Measurements from ENCODE around the gene TPPP. TPM values are rescaled to one million over a fixed set of nuclear protein-coding genes. Genes with fewer than 3 reads are reported as not detected.

The TPPP gene
- polyA plus RNA-seq, 1 experiment: 0.05 TPM

DNA sequence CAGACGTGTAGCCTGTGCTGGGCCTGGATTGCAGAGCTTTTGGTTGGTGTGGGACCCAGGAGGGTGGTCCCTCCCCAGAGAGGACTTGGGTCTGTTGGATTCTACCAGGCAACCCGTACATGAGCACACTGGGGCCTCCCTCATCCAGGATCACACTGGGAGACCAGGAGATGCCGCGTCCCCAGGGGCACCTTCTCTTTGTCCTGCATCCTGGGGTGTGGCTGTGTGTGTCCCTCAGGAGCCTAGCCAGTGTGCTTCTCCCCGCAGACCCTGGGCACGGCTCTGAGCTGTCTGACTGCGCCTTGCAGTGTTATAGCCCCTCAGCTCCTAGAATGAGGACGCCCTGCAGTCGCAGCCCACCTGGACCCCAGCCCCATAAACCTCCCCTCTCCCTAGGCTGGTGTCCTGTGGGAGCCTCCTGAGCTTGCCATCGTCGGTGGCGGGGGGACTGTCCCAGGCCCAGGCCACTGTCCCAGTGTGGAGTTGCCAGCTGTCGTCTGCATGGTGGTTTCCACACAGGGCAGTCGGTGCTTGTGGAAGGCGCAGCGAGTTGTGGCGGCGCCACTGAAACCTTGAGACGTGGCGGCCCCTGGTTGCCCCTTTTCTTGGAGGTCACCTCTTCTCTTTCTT, 53.5 kb downstream of the TPPP start:
- Histone ChIP-seq H3K27me3 (ENCODE audit: control insufficient read depth, insufficient read depth, low read length) (no peaks in the 10 kb centered on the region), H3K9me3 (ENCODE audit: control insufficient read depth, insufficient read depth, low read length) (peaks cover 6% of the 10 kb centered on the region), H3K4me3 (ENCODE audit: low read depth, low read length) (no peak overlapping the region), H3K27ac (ENCODE audit: low read depth, low read length) (no peak overlapping the region)
- ChIA-PET POLR2A (no interaction called here), CTCF (no interaction called here)
- DNase-seq (ENCODE audit: low read depth, low spot score): no peak
- no peak for TF ChIP-seq CTCF (IDR thresholded peaks at IDR 0.05; ENCODE audit: low read depth, low read length)

DNA sequence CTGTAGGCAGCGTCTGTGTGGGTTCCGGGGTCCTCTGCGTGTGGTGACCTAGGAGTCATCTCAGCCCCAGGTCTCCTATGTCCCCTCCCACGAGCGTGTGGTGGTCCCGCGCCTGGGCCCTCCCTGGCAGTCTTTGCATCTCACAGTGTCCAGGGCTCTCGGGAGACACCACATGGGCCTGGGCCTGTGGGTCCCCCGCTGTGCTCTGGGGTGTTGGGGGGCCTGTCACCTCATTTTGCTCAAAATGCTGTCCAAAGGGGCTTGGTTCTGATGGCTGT, 54.0 kb downstream of the TPPP start:
- CTCF ChIA-PET: no interaction called here
- no peak for TF ChIP-seq CTCF (IDR thresholded peaks at IDR 0.05; ENCODE audit: low read depth, low read length)
- H3K4me3 ChIP-seq (ENCODE audit: low read depth, low read length): no peak overlapping the region
- no peak for DNase-seq (ENCODE audit: low read depth, low spot score)
- POLR2A ChIA-PET: no interaction called here
- H3K27me3 ChIP-seq (ENCODE audit: control insufficient read depth, insufficient read depth, low read length): no peaks in the 10 kb centered on the region
- H3K9me3 ChIP-seq (ENCODE audit: control insufficient read depth, insufficient read depth, low read length): peaks cover 6% of the 10 kb centered on the region
- H3K27ac ChIP-seq (ENCODE audit: low read depth, low read length): no peak overlapping the region

- Histone ChIP-seq H3K9me3 (ENCODE audit: control insufficient read depth, insufficient read depth, low read length) (peaks cover 6% of the 10 kb centered on the region), H3K4me3 (ENCODE audit: low read depth, low read length) (no peak overlapping the region), H3K27me3 (ENCODE audit: control insufficient read depth, insufficient read depth, low read length) (no peaks in the 10 kb centered on the region), H3K27ac (ENCODE audit: low read depth, low read length) (no peak overlapping the region)
- ChIA-PET POLR2A (no interaction called here), CTCF (no interaction called here)
- DNase-seq (ENCODE audit: low read depth, low spot score): no peak
- TF ChIP-seq CTCF (IDR thresholded peaks at IDR 0.05; ENCODE audit: low read depth, low read length): no peak
These were observed 54.5 kb downstream of the TPPP start for GRCh38 chr5:638501-639252.

DNA sequence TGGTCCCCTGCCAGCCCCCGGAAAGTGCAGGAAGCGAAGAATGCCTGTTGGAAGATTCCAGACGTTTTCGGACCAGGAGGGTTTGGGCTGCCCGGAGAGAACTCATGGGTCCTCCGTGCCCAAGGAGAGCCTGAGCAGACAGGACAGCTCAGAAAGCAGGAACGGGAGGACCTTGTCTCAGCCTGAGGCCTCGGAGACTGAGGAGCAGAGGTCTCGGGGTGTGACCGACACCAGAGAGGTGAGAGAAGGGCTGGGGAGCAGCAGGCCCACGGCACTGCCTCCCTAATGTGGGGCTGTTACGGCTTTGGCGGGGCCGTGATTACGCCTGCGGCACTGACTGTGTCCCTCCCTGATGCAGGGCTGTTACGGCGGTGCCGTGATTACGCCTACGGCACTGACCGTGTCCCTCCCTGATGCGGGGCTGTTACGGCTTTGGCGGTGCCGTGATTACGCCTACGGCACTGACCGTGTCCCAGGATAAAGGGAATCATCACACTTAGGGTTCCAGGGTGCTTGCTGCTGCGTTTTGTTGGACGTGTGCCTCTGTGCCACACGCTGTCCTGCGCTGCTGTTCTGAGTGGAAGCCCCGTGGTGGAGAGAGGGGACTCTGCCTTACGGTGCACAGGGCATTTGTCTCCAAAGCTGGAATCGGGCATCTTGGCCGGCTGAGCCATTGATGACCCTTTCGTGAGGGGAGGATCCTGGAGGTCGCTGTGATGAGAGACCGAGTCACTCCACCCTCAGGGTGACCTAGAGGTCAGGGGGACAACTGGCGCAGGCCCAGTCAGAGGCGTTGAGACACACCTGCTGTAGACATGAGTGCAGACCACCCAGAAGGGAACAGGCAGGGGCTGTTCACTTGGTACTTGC, 55.3 kb downstream of the TPPP start:
- H3K9me3 ChIP-seq (ENCODE audit: control insufficient read depth, insufficient read depth, low read length): peaks cover 6% of the 10 kb centered on the region
- no peak for DNase-seq (ENCODE audit: low read depth, low spot score)
- H3K27me3 ChIP-seq (ENCODE audit: control insufficient read depth, insufficient read depth, low read length): no peaks in the 10 kb centered on the region
- ChIA-PET POLR2A (no interaction called here), CTCF (no interaction called here)
- no peak for TF ChIP-seq CTCF (IDR thresholded peaks at IDR 0.05; ENCODE audit: low read depth, low read length)
- no peak overlapping the region for H3K27ac ChIP-seq (ENCODE audit: low read depth, low read length)
- H3K4me3 ChIP-seq (ENCODE audit: low read depth, low read length): no peak overlapping the region

GRCh38 chr5:636951-637350, 56.2 kb downstream of the TPPP start:
- no peak for TF ChIP-seq CTCF (IDR thresholded peaks at IDR 0.05; ENCODE audit: low read depth, low read length)
- Histone ChIP-seq H3K27me3 (ENCODE audit: control insufficient read depth, insufficient read depth, low read length) (no peaks in the 10 kb centered on the region), H3K27ac (ENCODE audit: low read depth, low read length) (no peak overlapping the region), H3K9me3 (ENCODE audit: control insufficient read depth, insufficient read depth, low read length) (peaks cover 6% of the 10 kb centered on the region), H3K4me3 (ENCODE audit: low read depth, low read length) (no peak overlapping the region)
- no peak for DNase-seq (ENCODE audit: low read depth, low spot score)
- ChIA-PET POLR2A (no interaction called here), CTCF (no interaction called here)
